ENCODE results near the gene LCE4A. TPM values are rescaled to one million over a fixed set of nuclear protein-coding genes. Genes with fewer than 3 reads are reported as not detected.

The LCE4A gene
- total RNA-seq, 1 experiment from 2014 or later = not detected

DNA sequence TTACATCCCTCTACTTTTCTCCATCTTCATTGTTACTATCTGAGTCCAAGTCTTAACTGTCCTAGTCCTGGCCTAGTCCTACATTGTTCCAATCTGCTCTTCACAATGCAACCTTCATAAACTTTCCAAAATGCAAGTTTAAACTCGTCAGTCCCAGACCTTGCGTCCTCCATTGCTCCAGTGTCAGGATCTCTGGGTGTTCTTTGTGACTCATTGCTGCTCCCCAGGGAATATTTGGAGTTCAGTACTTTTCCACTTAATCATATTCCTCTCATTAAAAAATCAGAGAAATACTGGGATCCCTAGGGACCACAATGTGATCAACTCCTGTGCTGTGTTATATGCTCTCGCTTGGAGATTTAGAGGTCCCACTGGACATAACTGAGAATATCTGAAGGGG lies 31.9 kb downstream of the LCE4A start (continued):
- TF ChIP-seq ZNF219 (CRISPR knock-in tag; IDR thresholded peaks at IDR 0.05; ENCODE audit: borderline replicate concordance) (no peak), RELA (CRISPR knock-in tag; IDR thresholded peaks at IDR 0.05; ENCODE audit: borderline replicate concordance) (no peak), ZNF263 (CRISPR knock-in tag; IDR thresholded peaks at IDR 0.05; ENCODE audit: low read depth) (no peak), ZNF121 (CRISPR knock-in tag; IDR thresholded peaks at IDR 0.05) (no peak), NFE2L1 (CRISPR knock-in tag; IDR thresholded peaks at IDR 0.05) (no peak), ZNF416 (CRISPR knock-in tag; IDR thresholded peaks at IDR 0.05) (no peak)
- TF ChIP-seq, protein P1, sequence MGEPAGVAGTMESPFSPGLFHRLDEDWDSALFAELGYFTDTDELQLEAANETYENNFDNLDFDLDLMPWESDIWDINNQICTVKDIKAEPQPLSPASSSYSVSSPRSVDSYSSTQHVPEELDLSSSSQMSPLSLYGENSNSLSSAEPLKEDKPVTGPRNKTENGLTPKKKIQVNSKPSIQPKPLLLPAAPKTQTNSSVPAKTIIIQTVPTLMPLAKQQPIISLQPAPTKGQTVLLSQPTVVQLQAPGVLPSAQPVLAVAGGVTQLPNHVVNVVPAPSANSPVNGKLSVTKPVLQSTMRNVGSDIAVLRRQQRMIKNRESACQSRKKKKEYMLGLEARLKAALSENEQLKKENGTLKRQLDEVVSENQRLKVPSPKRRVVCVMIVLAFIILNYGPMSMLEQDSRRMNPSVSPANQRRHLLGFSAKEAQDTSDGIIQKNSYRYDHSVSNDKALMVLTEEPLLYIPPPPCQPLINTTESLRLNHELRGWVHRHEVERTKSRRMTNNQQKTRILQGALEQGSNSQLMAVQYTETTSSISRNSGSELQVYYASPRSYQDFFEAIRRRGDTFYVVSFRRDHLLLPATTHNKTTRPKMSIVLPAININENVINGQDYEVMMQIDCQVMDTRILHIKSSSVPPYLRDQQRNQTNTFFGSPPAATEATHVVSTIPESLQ (CRISPR knock-in tag; IDR thresholded peaks at IDR 0.05) = no peak
- TF ChIP-seq, protein P2, sequence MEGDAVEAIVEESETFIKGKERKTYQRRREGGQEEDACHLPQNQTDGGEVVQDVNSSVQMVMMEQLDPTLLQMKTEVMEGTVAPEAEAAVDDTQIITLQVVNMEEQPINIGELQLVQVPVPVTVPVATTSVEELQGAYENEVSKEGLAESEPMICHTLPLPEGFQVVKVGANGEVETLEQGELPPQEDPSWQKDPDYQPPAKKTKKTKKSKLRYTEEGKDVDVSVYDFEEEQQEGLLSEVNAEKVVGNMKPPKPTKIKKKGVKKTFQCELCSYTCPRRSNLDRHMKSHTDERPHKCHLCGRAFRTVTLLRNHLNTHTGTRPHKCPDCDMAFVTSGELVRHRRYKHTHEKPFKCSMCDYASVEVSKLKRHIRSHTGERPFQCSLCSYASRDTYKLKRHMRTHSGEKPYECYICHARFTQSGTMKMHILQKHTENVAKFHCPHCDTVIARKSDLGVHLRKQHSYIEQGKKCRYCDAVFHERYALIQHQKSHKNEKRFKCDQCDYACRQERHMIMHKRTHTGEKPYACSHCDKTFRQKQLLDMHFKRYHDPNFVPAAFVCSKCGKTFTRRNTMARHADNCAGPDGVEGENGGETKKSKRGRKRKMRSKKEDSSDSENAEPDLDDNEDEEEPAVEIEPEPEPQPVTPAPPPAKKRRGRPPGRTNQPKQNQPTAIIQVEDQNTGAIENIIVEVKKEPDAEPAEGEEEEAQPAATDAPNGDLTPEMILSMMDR (IDR thresholded peaks at IDR 0.05) = no peak

DNA sequence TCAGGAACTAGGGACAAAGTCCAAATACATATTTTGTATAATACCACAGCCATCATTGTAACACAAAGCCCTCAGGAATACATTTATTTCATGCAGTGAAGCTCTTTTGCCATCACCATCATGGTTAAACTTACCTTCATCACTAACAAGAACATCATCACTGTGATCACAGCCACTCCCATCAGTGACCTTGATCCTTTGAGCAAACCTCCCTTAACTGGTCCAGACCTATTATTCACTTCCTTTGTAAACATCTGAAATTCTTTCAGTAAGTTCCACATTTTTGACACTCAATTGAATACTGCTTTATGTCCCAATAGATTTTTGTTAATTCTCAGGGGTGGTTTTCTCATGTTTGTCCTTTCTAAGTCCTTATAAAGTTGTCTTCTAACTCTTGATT lies 33.7 kb downstream of the LCE4A start:
- ChIA-PET CTCF (no interaction called here), POLR2A (no interaction called here)
- no peak for TF ChIP-seq ZNF138 (CRISPR knock-in tag; conservative IDR thresholded peaks at IDR 0.05)
- TF ChIP-seq NFYB (CRISPR knock-in tag; conservative IDR thresholded peaks at IDR 0.05; ENCODE audit: low read depth) = no peak
- TF ChIP-seq, protein P3, sequence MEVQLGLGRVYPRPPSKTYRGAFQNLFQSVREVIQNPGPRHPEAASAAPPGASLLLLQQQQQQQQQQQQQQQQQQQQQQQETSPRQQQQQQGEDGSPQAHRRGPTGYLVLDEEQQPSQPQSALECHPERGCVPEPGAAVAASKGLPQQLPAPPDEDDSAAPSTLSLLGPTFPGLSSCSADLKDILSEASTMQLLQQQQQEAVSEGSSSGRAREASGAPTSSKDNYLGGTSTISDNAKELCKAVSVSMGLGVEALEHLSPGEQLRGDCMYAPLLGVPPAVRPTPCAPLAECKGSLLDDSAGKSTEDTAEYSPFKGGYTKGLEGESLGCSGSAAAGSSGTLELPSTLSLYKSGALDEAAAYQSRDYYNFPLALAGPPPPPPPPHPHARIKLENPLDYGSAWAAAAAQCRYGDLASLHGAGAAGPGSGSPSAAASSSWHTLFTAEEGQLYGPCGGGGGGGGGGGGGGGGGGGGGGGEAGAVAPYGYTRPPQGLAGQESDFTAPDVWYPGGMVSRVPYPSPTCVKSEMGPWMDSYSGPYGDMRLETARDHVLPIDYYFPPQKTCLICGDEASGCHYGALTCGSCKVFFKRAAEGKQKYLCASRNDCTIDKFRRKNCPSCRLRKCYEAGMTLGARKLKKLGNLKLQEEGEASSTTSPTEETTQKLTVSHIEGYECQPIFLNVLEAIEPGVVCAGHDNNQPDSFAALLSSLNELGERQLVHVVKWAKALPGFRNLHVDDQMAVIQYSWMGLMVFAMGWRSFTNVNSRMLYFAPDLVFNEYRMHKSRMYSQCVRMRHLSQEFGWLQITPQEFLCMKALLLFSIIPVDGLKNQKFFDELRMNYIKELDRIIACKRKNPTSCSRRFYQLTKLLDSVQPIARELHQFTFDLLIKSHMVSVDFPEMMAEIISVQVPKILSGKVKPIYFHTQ (CRISPR knock-in tag; IDR thresholded peaks at IDR 0.05) = no peak
- TF ChIP-seq, protein P4, sequence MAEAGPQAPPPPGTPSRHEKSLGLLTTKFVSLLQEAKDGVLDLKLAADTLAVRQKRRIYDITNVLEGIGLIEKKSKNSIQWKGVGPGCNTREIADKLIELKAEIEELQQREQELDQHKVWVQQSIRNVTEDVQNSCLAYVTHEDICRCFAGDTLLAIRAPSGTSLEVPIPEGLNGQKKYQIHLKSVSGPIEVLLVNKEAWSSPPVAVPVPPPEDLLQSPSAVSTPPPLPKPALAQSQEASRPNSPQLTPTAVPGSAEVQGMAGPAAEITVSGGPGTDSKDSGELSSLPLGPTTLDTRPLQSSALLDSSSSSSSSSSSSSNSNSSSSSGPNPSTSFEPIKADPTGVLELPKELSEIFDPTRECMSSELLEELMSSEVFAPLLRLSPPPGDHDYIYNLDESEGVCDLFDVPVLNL (CRISPR knock-in tag; IDR thresholded peaks at IDR 0.05; ENCODE audit: borderline replicate concordance, low read depth) = no peak
- TF ChIP-seq ATF1 (CRISPR knock-in tag; IDR thresholded peaks at IDR 0.05) = no peak
- TF ChIP-seq, protein P5, sequence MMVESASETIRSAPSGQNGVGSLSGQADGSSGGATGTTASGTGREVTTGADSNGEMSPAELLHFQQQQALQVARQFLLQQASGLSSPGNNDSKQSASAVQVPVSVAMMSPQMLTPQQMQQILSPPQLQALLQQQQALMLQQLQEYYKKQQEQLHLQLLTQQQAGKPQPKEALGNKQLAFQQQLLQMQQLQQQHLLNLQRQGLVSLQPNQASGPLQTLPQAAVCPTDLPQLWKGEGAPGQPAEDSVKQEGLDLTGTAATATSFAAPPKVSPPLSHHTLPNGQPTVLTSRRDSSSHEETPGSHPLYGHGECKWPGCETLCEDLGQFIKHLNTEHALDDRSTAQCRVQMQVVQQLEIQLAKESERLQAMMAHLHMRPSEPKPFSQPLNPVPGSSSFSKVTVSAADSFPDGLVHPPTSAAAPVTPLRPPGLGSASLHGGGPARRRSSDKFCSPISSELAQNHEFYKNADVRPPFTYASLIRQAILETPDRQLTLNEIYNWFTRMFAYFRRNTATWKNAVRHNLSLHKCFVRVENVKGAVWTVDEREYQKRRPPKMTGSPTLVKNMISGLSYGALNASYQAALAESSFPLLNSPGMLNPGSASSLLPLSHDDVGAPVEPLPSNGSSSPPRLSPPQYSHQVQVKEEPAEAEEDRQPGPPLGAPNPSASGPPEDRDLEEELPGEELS (CRISPR knock-in tag; IDR thresholded peaks at IDR 0.05) = no peak
- no peak for TF ChIP-seq ZNF232 (CRISPR knock-in tag; IDR thresholded peaks at IDR 0.05)
- no peak overlapping the region for H3K27ac Mint-ChIP-seq
- no peak for ATAC-seq
- no peak overlapping the region for H3K4me3 Mint-ChIP-seq
- H3K36me3 Mint-ChIP-seq = peaks cover 89% of the 10 kb centered on the region
- H3K9me3 Mint-ChIP-seq = peaks cover 97% of the 10 kb centered on the region
- peaks cover 6% of the 10 kb centered on the region for H3K27me3 Mint-ChIP-seq (ENCODE audit: low read depth)
- no peaks in the 10 kb centered on the region for H3K4me1 Mint-ChIP-seq
- DNase-seq (ENCODE audit: low spot score) = no peak

Measured in WTC11 (cell line).